PC-3 (cell line): ENCODE data around the gene SLC48A1. TPM values are rescaled to one million over a fixed set of nuclear protein-coding genes. Genes with fewer than 3 reads are reported as not detected.
A peak's percentile ranks its signal among the peaks of the same experiment; 100 is the strongest.

Experiments
- ATAC-seq: fragments of 200-7000 bp; cut with Tn5 transposase; 2 replicates; pipeline ENCODE4 v1.9.1; 2020; ENCODE audit warnings: mild to moderate bottlenecking, moderate library complexity
- Bru-seq: library from RNA; stranded (reverse); fragments of 400-500 nt; gene quantifications from one replicate; lab custom pipeline; 2021; lab: Mats Ljungman, UMichigan
- BruChase-seq, 2 experiments: library from RNA; stranded (reverse); fragments of 400-500 nt; gene quantifications; one replicate each; lab custom pipeline; 2021; lab: Mats Ljungman, UMichigan
- BruUV-seq: library from RNA; stranded (reverse); fragments of 400-500 nt; replicated peaks from 2 replicates; lab custom pipeline; 2021; lab: Mats Ljungman, UMichigan
- CTCF ChIA-PET: fragments of 300-600 bp; sonication (Branson Sonifier 250); formaldehyde crosslinking; loops from one replicate; lab custom pipeline; 2022; ENCODE audit warnings: antibody characterized with exemption; lab: Charles Lee
- POLR2A ChIA-PET: fragments of 300-600 bp; sonication (Branson Sonifier 250); formaldehyde crosslinking; loops from one replicate; lab custom pipeline; 2022; ENCODE audit warnings: antibody characterized with exemption; ENCODE audit not compliant: unreplicated experiment; lab: Charles Lee
- DNase-seq: peaks from one replicate; pipeline ENCODE4 v3.0.0-alpha.2; 2015
- H2AFZ ChIP-seq: fragments of 300-600 bp; sonication (generic); 2 replicates; pipeline ENCODE4 v1.6.0; 2016; ENCODE audit warnings: antibody characterized with exemption, low read length
- H3F3A ChIP-seq: fragments of 300-600 bp; sonication (generic); one replicate; pipeline ENCODE4 v1.6.0; 2017; ENCODE audit warnings: antibody characterized with exemption, low read length, control low read depth, mild to moderate bottlenecking; ENCODE audit not compliant: unreplicated experiment
- H3K27ac ChIP-seq: fragments of 300-600 bp; sonication (generic); 2 replicates; pipeline ENCODE4 v1.5.1; 2016; ENCODE audit warnings: mild to moderate bottlenecking, low read length
- H3K27me3 ChIP-seq: fragments of 300-600 bp; sonication (generic); 2 replicates; pipeline ENCODE4 v1.6.1; 2016; ENCODE audit warnings: low read length, mixed read lengths
- H3K36me3 ChIP-seq: fragments of 300-600 bp; sonication (generic); 2 replicates; pipeline ENCODE4 v1.6.1; 2016; ENCODE audit warnings: low read depth, mixed run types, low read length, mixed read lengths
- H3K4me1 ChIP-seq: fragments of 300-600 bp; sonication (generic); 2 replicates; pipeline ENCODE4 v1.5.1; 2016; ENCODE audit warnings: low read length; ENCODE audit not compliant: insufficient read depth
- H3K4me2 ChIP-seq: fragments of 300-600 bp; sonication (generic); 2 replicates; pipeline ENCODE4 v1.6.0; 2016; ENCODE audit warnings: low read length
- H3K4me3 ChIP-seq: fragments of 300-600 bp; sonication (generic); 2 replicates; pipeline ENCODE4 v1.5.1; 2016; ENCODE audit warnings: mild to moderate bottlenecking, low read length, mixed read lengths
- H3K79me2 ChIP-seq: fragments of 300-600 bp; sonication (generic); 2 replicates; pipeline ENCODE4 v1.6.1; 2017; ENCODE audit warnings: low read length, mixed read lengths
- H3K9ac ChIP-seq: fragments of 300-600 bp; sonication (generic); 2 replicates; pipeline ENCODE4 v1.6.0; 2016; ENCODE audit warnings: mild to moderate bottlenecking, low read length
- H3K9me2 ChIP-seq: fragments of 300-600 bp; sonication (generic); replicated peaks from 2 replicates; pipeline ENCODE4 v1.6.1; 2016; ENCODE audit warnings: mixed run types, low read length, mixed read lengths
- H3K9me3 ChIP-seq: fragments of 300-600 bp; sonication (generic); 2 replicates; pipeline ENCODE4 v1.6.1; 2016; ENCODE audit warnings: low read length, mixed read lengths
- H4K20me1 ChIP-seq: fragments of 300-600 bp; sonication (generic); 2 replicates; pipeline ENCODE4 v1.6.1; 2016; ENCODE audit warnings: low read length, mixed read lengths
- CTCF ChIP-seq: fragments of 300-600 bp; sonication (generic); conservative IDR thresholded peaks from 2 replicates; pipeline ENCODE4 v1.5.1; 2017; ENCODE audit warnings: antibody characterized with exemption, low read depth, mild to moderate bottlenecking, low read length
- EZH2 ChIP-seq: fragments of 300-600 bp; sonication (generic); IDR thresholded peaks from one replicate; pipeline ENCODE4 v1.6.1; 2017; ENCODE audit warnings: antibody characterized with exemption, mild to moderate bottlenecking, low read length; ENCODE audit not compliant: unreplicated experiment
- EZH2phosphoT487 ChIP-seq: fragments of 300-600 bp; sonication (generic); IDR thresholded peaks from 2 replicates; pipeline ENCODE4 v1.6.1; 2018; ENCODE audit warnings: mild to moderate bottlenecking, antibody characterized with exemption, low read length, borderline replicate concordance
- intact Hi-C: fragments of 100-400 bp; cut with micrococcal nuclease; formaldehyde crosslinking; loops from 2 replicates; pipeline ENCODE4 v1.9.0; 2023
- long read RNA-seq: library from polyadenylated mRNA; unstranded; transcript quantifications from one replicate; pipeline ENCODE4 v2.0.0, GENCODE V29; 2021; ENCODE audit not compliant: unreplicated experiment
- total RNA-seq: library from RNA; depleted of rRNA; stranded (reverse); fragments of >200 nt; gene quantifications from 2 replicates; pipeline ENCODE4 v1.2.3, GENCODE V29; 2014; rRNA removed

SLC48A1 gene
- total RNA-seq: 21.4 and 22.3 TPM in 2 replicates
- Bru-seq, nascent RNA: percentile 54 among the genes with signal in this experiment
- percentile 62 among the genes with signal in this experiment for BruChase-seq, experiment 1, labeled RNA remaining after a 6-hour chase
- BruChase-seq, experiment 2, labeled RNA remaining after a 2-hour chase: percentile 58 among the genes with signal in this experiment
- long read RNA-seq, transcript SLC48A1-201 (3 exons, 3,010 nt): major isoform, 42 of 59 reads
- long read RNA-seq, partial matches to known transcripts: 2 of 59 reads
- long read RNA-seq, other reads (novel, unspliced or antisense): 14 of 59 reads

- POLR2A ChIA-PET: no interaction called here
- peaks cover 42% of the 10 kb centered on the region for H3K4me1 ChIP-seq
- H3K27me3 ChIP-seq: no peaks in the 10 kb centered on the region
- ATAC-seq: peak; percentile 80
- peak within 1 kb of the TSS; percentile 88 for H3K4me3 ChIP-seq
- H3K79me2 ChIP-seq: peaks cover 15% of the 10 kb centered on the region
- peak within 1 kb of the TSS; percentile 58 for H3K9ac ChIP-seq
- no peaks in the 10 kb centered on the region for H3F3A ChIP-seq
- H3K9me2 ChIP-seq: no peaks in the 10 kb centered on the region
- H3K9me3 ChIP-seq: no peaks in the 10 kb centered on the region
- no peak within 1 kb of the TSS for H3K27ac ChIP-seq
- peak; percentile 76 for DNase-seq
- CTCF ChIA-PET: interaction anchor here (1.0 kb wide), 1 partner anchor 29 kb away, joined by 6 read pairs; no protein-coding TSS in a partner anchor
- BruUV-seq: no TSS peak
- H4K20me1 ChIP-seq: no peaks in the 10 kb centered on the region
- intact Hi-C loops: loop anchor here (2.0 kb wide), 1 partner anchor 20 kb away; no protein-coding TSS in a partner anchor
- peak within 1 kb of the TSS; percentile 99 for H3K4me2 ChIP-seq
- H3K36me3 ChIP-seq: no peaks in the 10 kb centered on the region
- no peak for TF ChIP-seq EZH2
- no peak for TF ChIP-seq EZH2phosphoT487
- TF ChIP-seq CTCF: no peak; the same call in none of the 2 replicates
- H2AFZ ChIP-seq: peak within 1 kb of the TSS; percentile 80
These were observed at the start of gene SLC48A1 for GRCh38 chr12:47773062-47773857. Gene SLC48A1, plus strand, starts transcription at chr12:47773238. Its CDS starts 67 bp downstream, at chr12:47773305.

GRCh38 chr12:47725091-47725772 is 47.8 kb upstream of the SLC48A1 start, which contains the start of gene ENDOU:
Gene ENDOU, minus strand, starts transcription at chr12:47725490. Its CDS starts 77 bp downstream, at chr12:47725413.
- no peak within 1 kb of the TSS for H3K4me3 ChIP-seq
- DNase-seq: no peak
- peaks cover 10% of the 10 kb centered on the region for H3K4me1 ChIP-seq
- BruUV-seq: no TSS peak
- no peaks in the 10 kb centered on the region for H3K9me3 ChIP-seq
- no peaks in the 10 kb centered on the region for H3K9me2 ChIP-seq
- no peaks in the 10 kb centered on the region for H3K27me3 ChIP-seq
- ChIA-PET POLR2A (interaction anchor here (0.7 kb wide), 1 partner anchor 52 kb away, joined by 4 read pairs; no protein-coding TSS in a partner anchor), CTCF (no interaction called here)
- no peaks in the 10 kb centered on the region for H4K20me1 ChIP-seq
- intact Hi-C loops: no loop called here
- H3F3A ChIP-seq: no peaks in the 10 kb centered on the region
- no peak within 1 kb of the TSS for H3K27ac ChIP-seq
- ATAC-seq: no peak
- TF ChIP-seq CTCF: no peak
- no peak for TF ChIP-seq EZH2
- TF ChIP-seq EZH2phosphoT487: no peak
- H3K36me3 ChIP-seq: no peaks in the 10 kb centered on the region
- no peaks in the 10 kb centered on the region for H3K79me2 ChIP-seq
- H3K9ac ChIP-seq: no peak within 1 kb of the TSS
- H2AFZ ChIP-seq: no peak within 1 kb of the TSS
- no peak within 1 kb of the TSS for H3K4me2 ChIP-seq
